NT2/D1 (cell line): ENCODE data around the gene F13B.
A peak's percentile ranks its signal among the peaks of the same experiment; 100 is the strongest.

Experiments used
- DNase-seq: peaks from one replicate; pipeline ENCODE4 v3.0.0-alpha.2; 2011; ENCODE audit warnings: low read depth, low spot score
- H3K27me3 ChIP-seq: 2 replicates; pipeline ENCODE4 v1.6.0; 2011; ENCODE audit warnings: mild to moderate bottlenecking; ENCODE audit not compliant: insufficient read length, insufficient read depth
- H3K36me3 ChIP-seq: 2 replicates; pipeline ENCODE4 v1.6.1; 2011; ENCODE audit warnings: mild to moderate bottlenecking, low read length, mixed read lengths; ENCODE audit not compliant: insufficient read depth, insufficient read length
- H3K4me1 ChIP-seq: 2 replicates; pipeline ENCODE4 v1.5.1; 2011; ENCODE audit not compliant: insufficient read depth, insufficient read length
- H3K4me3 ChIP-seq: 2 replicates; pipeline ENCODE4 v1.5.1; 2011; ENCODE audit warnings: low read depth; ENCODE audit not compliant: insufficient read length
- H3K9ac ChIP-seq: 2 replicates; pipeline ENCODE4 v1.6.0; 2011; ENCODE audit warnings: low read depth; ENCODE audit not compliant: insufficient read length
- H3K9me3 ChIP-seq: 2 replicates; pipeline ENCODE4 v1.5.1; 2011; ENCODE audit warnings: mild to moderate bottlenecking, low read length; ENCODE audit not compliant: insufficient read depth
- SUZ12 ChIP-seq: IDR thresholded peaks from 2 replicates; pipeline ENCODE4 v1.6.1; 2011; ENCODE audit not compliant: insufficient read length, insufficient read depth; ENCODE audit errors: extremely low read depth
- YY1 ChIP-seq: IDR thresholded peaks from 2 replicates; pipeline ENCODE4 v1.6.1; 2011; ENCODE audit not compliant: insufficient read length, insufficient read depth
- ZNF274 ChIP-seq: IDR thresholded peaks from 2 replicates; pipeline ENCODE4 v1.6.1; 2011; ENCODE audit warnings: mild to moderate bottlenecking, low read depth, low read length

Gene F13B

DNA sequence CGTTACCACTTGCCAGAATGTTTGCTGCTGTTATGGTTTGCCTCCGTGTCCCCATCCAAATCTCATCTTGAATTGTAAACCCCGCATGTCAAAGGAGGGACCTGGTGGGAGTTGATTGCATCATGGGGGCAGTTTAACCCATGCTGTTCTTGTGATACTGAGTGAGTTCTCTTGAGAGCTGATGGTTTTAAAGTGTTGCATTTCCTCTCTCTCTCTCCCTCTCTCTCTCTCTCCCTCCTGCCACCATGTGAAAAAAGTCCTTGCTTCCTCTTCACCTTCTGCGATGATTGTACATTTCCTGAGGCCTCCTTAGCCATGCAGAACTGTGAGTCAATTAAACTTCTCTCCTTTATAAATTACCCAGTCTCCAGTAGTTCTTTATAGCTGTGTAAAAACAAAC, 45.3 kb downstream of the F13B start:
- Histone ChIP-seq H3K36me3 (no peaks in the 10 kb centered on the region), H3K4me1 (no peaks in the 10 kb centered on the region), H3K4me3 (no peak overlapping the region), H3K27me3 (no peaks in the 10 kb centered on the region), H3K9ac (no peak overlapping the region), H3K9me3 (no peaks in the 10 kb centered on the region)
- TF ChIP-seq SUZ12 (no peak), ZNF274 (no peak), YY1 (no peak)
- peak; percentile 18 for DNase-seq

DNA sequence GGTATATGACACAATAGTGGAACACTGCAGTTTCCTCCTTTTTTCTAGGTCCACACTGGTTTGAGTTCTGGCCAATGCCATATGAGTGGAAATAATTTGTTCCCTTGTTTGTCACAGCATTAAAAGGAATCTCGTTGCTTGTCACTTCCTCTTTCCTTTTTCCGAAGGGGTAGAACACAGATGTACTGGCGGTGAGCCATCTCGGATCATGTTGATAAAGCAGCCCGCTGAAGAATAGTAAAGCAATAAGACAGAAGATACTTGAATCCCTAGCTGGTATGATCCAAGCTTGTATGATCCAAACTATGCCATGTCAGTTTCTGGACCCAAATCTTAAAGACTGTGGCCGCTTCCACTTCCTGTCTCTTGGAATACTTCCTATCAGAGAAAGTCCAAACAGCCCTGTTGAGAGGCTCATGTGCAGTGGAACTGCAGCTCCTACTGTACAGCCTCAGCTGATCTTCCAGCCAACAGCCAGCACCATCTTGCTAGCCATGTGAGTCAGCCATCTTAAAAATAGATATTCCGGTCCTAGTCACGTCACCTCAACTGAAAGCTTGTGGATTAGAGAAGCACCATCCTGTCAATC, 49.4 kb downstream of the F13B start:
- TF ChIP-seq ZNF274, result no peak
- TF ChIP-seq SUZ12, result no peak
- TF ChIP-seq YY1, result no peak
- no peaks in the 10 kb centered on the region for H3K27me3 ChIP-seq

DNA sequence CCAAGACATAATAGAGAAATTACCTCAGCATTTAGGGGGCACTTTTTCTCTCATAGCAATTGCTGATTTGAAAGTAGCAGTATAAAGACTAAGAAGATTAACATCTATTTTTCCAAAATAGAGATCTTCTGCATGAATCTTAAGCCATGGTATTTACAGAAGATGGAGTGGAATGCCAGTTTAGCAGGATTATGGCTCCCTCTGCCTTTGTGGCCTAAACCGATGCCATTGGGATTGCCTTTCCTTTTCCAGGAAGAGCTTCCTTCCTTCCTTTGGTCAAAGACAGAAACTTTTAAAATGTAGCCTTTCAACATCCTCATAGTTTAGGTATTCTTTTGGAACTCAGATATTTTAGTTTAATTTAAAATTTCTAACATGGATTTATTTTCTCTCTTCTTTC, 50.3 kb downstream of the F13B start:
- Histone ChIP-seq H3K27me3 (no peaks in the 10 kb centered on the region), H3K4me1 (no peaks in the 10 kb centered on the region), H3K36me3 (no peaks in the 10 kb centered on the region), H3K4me3 (no peak overlapping the region), H3K9me3 (peaks cover 2% of the 10 kb centered on the region), H3K9ac (no peak overlapping the region)
- no peak for TF ChIP-seq ZNF274
- no peak for TF ChIP-seq SUZ12
- no peak for DNase-seq

More for the DNA sequence above, 49.4 kb downstream of the F13B start:
- no peaks in the 10 kb centered on the region for H3K9me3 ChIP-seq
- H3K4me1 ChIP-seq, result no peaks in the 10 kb centered on the region
- H3K4me3 ChIP-seq, result no peak overlapping the region
- no peaks in the 10 kb centered on the region for H3K36me3 ChIP-seq
- no peak overlapping the region for H3K9ac ChIP-seq
- no peak for DNase-seq

DNA sequence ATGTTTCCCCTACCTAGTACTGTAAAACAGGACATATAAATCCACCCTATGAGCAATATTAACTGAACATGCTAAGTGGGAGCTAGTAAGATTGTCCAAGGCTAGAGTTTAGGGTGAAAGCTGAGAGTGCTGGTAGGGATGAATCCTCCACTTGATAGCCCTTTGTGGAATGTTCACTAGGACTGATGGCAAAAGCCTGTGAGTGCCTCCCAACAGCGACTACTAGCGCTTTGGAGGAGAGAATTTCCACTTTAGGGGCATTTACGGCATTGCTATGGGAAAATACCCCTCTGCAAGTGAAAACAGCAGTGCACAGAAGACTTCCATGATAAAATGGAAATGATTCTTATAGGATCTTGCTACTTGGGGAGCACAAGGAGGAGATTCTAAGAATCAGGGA, 53.8 kb downstream of the F13B start:
- no peak for DNase-seq

DNA sequence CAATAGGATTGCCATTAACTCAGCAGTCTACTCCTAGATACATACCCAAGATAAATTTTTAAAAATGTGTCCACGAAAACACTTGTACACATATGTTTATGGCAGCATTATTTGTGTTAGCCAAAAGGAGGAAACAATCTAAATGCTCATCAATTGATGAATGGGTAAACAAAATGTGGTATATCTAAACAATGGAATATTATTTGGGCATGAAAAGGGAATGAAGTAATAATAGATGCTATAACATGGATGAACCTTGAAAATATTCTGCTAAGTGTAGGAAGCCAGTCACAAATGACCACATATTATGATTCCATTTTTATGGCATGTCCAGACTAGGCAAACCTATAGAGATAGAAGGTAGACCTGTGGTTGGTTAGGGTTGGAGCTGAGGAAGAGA, 55.4 kb downstream of the F13B start:
- no peaks in the 10 kb centered on the region for H3K4me1 ChIP-seq
- no peaks in the 10 kb centered on the region for H3K36me3 ChIP-seq
- no peaks in the 10 kb centered on the region for H3K27me3 ChIP-seq
- DNase-seq, result no peak
- no peak overlapping the region for H3K4me3 ChIP-seq
- peaks cover 7% of the 10 kb centered on the region for H3K9me3 ChIP-seq
- H3K9ac ChIP-seq, result no peak overlapping the region
- TF ChIP-seq SUZ12, result no peak
- no peak for TF ChIP-seq ZNF274
- no peak for TF ChIP-seq YY1

More for the DNA sequence above, 53.8 kb downstream of the F13B start:
- H3K9ac ChIP-seq, result no peak overlapping the region
- no peak for TF ChIP-seq ZNF274
- no peaks in the 10 kb centered on the region for H3K27me3 ChIP-seq
- H3K4me1 ChIP-seq, result no peaks in the 10 kb centered on the region
- H3K9me3 ChIP-seq, result peaks cover 7% of the 10 kb centered on the region
- H3K36me3 ChIP-seq, result no peaks in the 10 kb centered on the region
- H3K4me3 ChIP-seq, result no peak overlapping the region

DNA sequence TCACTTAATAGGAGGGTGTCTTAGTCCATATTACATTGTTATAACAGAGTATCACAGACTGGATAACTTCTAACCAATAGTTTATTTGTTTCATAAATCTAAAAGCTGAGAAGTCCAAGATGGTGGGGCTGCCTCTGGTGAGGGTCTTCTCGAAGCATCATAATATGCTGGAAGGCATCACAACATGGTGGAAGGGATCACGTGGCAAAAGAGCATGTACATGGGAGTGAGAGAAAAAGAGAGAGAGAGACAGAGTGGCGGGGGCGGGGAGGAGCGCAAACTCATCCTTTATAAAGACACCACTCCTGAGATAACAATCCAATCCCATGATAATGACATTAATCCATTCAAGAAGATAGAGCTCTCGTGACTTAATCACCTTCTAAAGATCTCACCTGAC, 58.2 kb downstream of the F13B start:
- no peaks in the 10 kb centered on the region for H3K36me3 ChIP-seq
- H3K27me3 ChIP-seq, result no peaks in the 10 kb centered on the region
- DNase-seq, result no peak
- H3K9me3 ChIP-seq, result peaks cover 7% of the 10 kb centered on the region
- H3K9ac ChIP-seq, result no peak overlapping the region
- TF ChIP-seq YY1 (no peak), ZNF274 (no peak), SUZ12 (no peak)
- no peaks in the 10 kb centered on the region for H3K4me1 ChIP-seq
- H3K4me3 ChIP-seq, result no peak overlapping the region

DNA sequence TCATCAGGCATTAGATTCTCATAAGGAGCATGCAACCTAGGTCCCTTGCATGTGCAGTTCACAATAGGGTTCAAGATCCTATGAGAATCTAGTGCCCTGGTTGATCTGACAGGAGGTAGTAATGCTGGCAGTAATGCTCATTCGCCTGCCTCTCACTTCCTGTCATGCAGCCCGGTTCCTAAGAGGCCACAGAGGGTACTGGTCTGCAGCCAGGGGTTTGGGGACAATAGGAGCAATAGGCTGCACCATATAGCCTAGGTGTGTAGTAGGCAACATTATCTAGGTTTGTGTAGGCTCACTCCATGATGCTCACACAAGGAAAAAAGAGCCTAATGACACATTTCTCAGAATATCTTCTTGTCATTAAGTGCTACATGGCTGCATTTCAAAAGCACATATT, 63.9 kb downstream of the F13B start:
- Histone ChIP-seq H3K4me1 (no peaks in the 10 kb centered on the region), H3K9me3 (0 out of 2 replicates have a peak, but pooled peaks cover 6% of the 10 kb centered on the region), H3K4me3 (no peak overlapping the region), H3K9ac (no peak overlapping the region), H3K36me3 (no peaks in the 10 kb centered on the region), H3K27me3 (no peaks in the 10 kb centered on the region)
- TF ChIP-seq YY1 (no peak), SUZ12 (no peak), ZNF274 (no peak)
- DNase-seq, result no peak

DNA sequence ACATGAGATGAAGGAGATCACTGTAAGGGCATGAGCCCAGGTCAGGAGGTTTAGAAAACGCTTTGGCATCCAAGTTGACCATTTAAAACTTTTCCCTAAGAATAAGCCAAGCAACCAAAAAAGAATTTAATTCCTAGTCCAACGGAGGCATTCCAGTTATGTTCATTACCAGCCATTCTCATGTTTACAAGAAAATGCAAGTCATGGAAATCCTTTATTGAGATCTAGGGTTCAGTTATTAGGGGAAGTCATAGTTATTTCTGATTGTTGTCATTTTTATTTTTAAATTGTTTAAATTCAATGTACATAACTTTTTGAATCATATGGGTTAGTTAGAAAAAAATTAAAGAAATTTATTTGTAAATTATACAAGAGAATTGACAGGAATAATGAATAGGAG, 65.2 kb downstream of the F13B start:
- Histone ChIP-seq H3K9ac (no peak overlapping the region), H3K4me3 (no peak overlapping the region), H3K27me3 (no peaks in the 10 kb centered on the region), H3K9me3 (0 out of 2 replicates have a peak, but pooled peaks cover 6% of the 10 kb centered on the region), H3K4me1 (no peaks in the 10 kb centered on the region), H3K36me3 (no peaks in the 10 kb centered on the region)
- no peak for DNase-seq
- TF ChIP-seq YY1 (no peak), ZNF274 (no peak), SUZ12 (no peak)
